GM12892 (cell line): ENCODE data around the gene IFNE.

Experiments used
- POLR2A ChIP-seq: IDR thresholded peaks from 2 replicates; pipeline ENCODE4 v1.6.1; 2011; ENCODE audit warnings: low read depth, low read length, control low read depth
- POLR2AphosphoS5 ChIP-seq: IDR thresholded peaks from 2 replicates; pipeline ENCODE4 v1.6.1; 2011; ENCODE audit warnings: low read depth, low read length, control low read depth
- TAF1 ChIP-seq: IDR thresholded peaks from 2 replicates; pipeline ENCODE4 v1.6.1; 2011; ENCODE audit warnings: low read depth, mild to moderate bottlenecking, control low read depth, low read length, borderline replicate concordance

GRCh38 chr9:21455320-21455719, 26.8 kb downstream of the IFNE start:
- TF ChIP-seq POLR2AphosphoS5 (no peak), POLR2A (no peak), TAF1 (no peak)
